ENCODE measurements around the gene GTF3C4. TPM values are rescaled to one million over a fixed set of nuclear protein-coding genes. Genes with fewer than 3 reads are reported as not detected.

Gene GTF3C4
- total RNA-seq, 1 experiment from 2014 or later: 42.5 TPM

- no peak overlapping the region for H4K5ac ChIP-seq (ENCODE audit: insufficient read length, low read depth, low read length)
- H2BK120ac ChIP-seq (ENCODE audit: low read depth, low read length, poor library complexity, severe bottlenecking): no peak overlapping the region
- no peaks in the 10 kb centered on the region for H3K9me3 ChIP-seq (ENCODE audit: control insufficient read depth, low read depth, low read length)
- no peaks in the 10 kb centered on the region for H3K4me1 ChIP-seq (ENCODE audit: insufficient read depth, low read length)
- no peak overlapping the region for H3K4ac ChIP-seq (ENCODE audit: low read depth, low read length)
- no peak overlapping the region for H2BK5ac ChIP-seq (ENCODE audit: insufficient read length, low read length)
- no peak overlapping the region for H3K18ac ChIP-seq (ENCODE audit: insufficient read length, low read depth, low read length)
- no peak overlapping the region for H4K91ac ChIP-seq (ENCODE audit: insufficient read length, low read depth, low read length)
- no peaks in the 10 kb centered on the region for H4K20me1 ChIP-seq (ENCODE audit: control insufficient read depth, insufficient read depth, insufficient read length)
- H3K23me2 ChIP-seq (ENCODE audit: insufficient read length, low read depth, low read length, poor library complexity, severe bottlenecking): no peaks in the 10 kb centered on the region
- H3K4me2 ChIP-seq (ENCODE audit: insufficient read depth, insufficient read length, low read length): no peak overlapping the region
- H3K9ac ChIP-seq (ENCODE audit: extremely low read depth, insufficient read length, low read length): no peak overlapping the region
- Mint-ChIP-seq H3K27ac (no peak overlapping the region), H3K4me3 (no peak overlapping the region), H3K4me1 (no peaks in the 10 kb centered on the region), H3K9me3 (no peaks in the 10 kb centered on the region; a peak in 1 of 5 replicates), H3K27me3 (ENCODE audit: low read depth) (peaks cover 18% of the 10 kb centered on the region), H3K36me3 (ENCODE audit: insufficient read depth in 1 of 3, low read depth in 3 of 3) (no peaks in the 10 kb centered on the region)
- H2BK20ac ChIP-seq (ENCODE audit: low read depth, low read length, poor library complexity, severe bottlenecking): no peak overlapping the region
- H2AFZ ChIP-seq (ENCODE audit: low read length): no peak overlapping the region
- no peak overlapping the region for H2BK12ac ChIP-seq (ENCODE audit: insufficient read length, low read depth, low read length)
- no peaks in the 10 kb centered on the region for H3K79me1 ChIP-seq (ENCODE audit: insufficient read depth, low read depth, low read length, poor library complexity, severe bottlenecking)
- no peak overlapping the region for H2AK5ac ChIP-seq (ENCODE audit: insufficient read length, low read length)
- no peak overlapping the region for H3T11ph ChIP-seq (ENCODE audit: low read length)
- H4K8ac ChIP-seq (replicated peaks; ENCODE audit: insufficient read length, low read depth, low read length): no peak overlapping the region
- no peak overlapping the region for H3K23ac ChIP-seq (ENCODE audit: insufficient read length, low read depth, low read length)
- no peaks in the 10 kb centered on the region for H3K27me3 ChIP-seq (ENCODE audit: insufficient read depth, low read length)
- no peaks in the 10 kb centered on the region for H3K79me2 ChIP-seq (ENCODE audit: insufficient read depth, low read length)
- no peak overlapping the region for H3K56ac ChIP-seq (ENCODE audit: insufficient read length, low read depth, low read length)
- TF ChIP-seq, protein P1, sequence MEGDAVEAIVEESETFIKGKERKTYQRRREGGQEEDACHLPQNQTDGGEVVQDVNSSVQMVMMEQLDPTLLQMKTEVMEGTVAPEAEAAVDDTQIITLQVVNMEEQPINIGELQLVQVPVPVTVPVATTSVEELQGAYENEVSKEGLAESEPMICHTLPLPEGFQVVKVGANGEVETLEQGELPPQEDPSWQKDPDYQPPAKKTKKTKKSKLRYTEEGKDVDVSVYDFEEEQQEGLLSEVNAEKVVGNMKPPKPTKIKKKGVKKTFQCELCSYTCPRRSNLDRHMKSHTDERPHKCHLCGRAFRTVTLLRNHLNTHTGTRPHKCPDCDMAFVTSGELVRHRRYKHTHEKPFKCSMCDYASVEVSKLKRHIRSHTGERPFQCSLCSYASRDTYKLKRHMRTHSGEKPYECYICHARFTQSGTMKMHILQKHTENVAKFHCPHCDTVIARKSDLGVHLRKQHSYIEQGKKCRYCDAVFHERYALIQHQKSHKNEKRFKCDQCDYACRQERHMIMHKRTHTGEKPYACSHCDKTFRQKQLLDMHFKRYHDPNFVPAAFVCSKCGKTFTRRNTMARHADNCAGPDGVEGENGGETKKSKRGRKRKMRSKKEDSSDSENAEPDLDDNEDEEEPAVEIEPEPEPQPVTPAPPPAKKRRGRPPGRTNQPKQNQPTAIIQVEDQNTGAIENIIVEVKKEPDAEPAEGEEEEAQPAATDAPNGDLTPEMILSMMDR (conservative IDR thresholded peaks at IDR 0.05): no peak
- H2BK15ac ChIP-seq (ENCODE audit: low read depth, low read length): no peak overlapping the region
- no peak for DNase-seq
- H3K27ac ChIP-seq (ENCODE audit: insufficient read length, low read depth, low read length): no peak overlapping the region
- no peak overlapping the region for H3K14ac ChIP-seq (ENCODE audit: insufficient read depth, low read length)
- WGBS (ENCODE audit: extremely low coverage, insufficient read length, low lambda C conversion rate): no CpG with 5 or more reads among the region's 3 CpGs
These were observed 41.6 kb downstream of the GTF3C4 start for GRCh38 chr9:132711846-132712245.

All from H9 (cell line).